Duodenal mucosa (tissue), 2 donors: ENCODE measurements around the gene METTL14.

Experiments used
- H3K27ac ChIP-seq: one replicate; pipeline ENCODE4 v1.7.0; 2013; ENCODE audit warnings: low read depth, low read length
- H3K27me3 ChIP-seq, 2 donors: one replicate each; pipeline ENCODE4 v1.7.0; 2013; ENCODE audit warnings: low read length in 2 of 2, control low read depth in 1 of 2; ENCODE audit not compliant: insufficient read depth in 2 of 2, control insufficient read depth in 1 of 2
- H3K36me3 ChIP-seq, 2 donors: one replicate each; pipeline ENCODE4 v1.7.0; 2013; ENCODE audit warnings: low read length in 2 of 2, control low read depth in 1 of 2; ENCODE audit not compliant: insufficient read depth in 2 of 2, control insufficient read depth in 1 of 2
- H3K4me1 ChIP-seq, 2 donors: one replicate each; pipeline ENCODE4 v1.7.0; 2013; ENCODE audit warnings: low read length in 2 of 2, control low read depth in 1 of 2; ENCODE audit not compliant: insufficient read depth in 2 of 2, control insufficient read depth in 1 of 2
- H3K4me3 ChIP-seq, 2 donors: one replicate each; pipeline ENCODE4 v1.7.0; 2013; ENCODE audit warnings: low read length in 2 of 2, low read depth in 1 of 2
- H3K9ac ChIP-seq, 2 donors: one replicate each; pipeline ENCODE4 v1.7.0; 2013; ENCODE audit warnings: low read length in 2 of 2, low read depth in 1 of 2
- H3K9me3 ChIP-seq, 2 donors: one replicate each; pipeline ENCODE4 v1.7.0; 2013; ENCODE audit warnings: low read length in 2 of 2, control low read depth in 1 of 2; ENCODE audit not compliant: control insufficient read depth in 1 of 2

Gene METTL14

DNA sequence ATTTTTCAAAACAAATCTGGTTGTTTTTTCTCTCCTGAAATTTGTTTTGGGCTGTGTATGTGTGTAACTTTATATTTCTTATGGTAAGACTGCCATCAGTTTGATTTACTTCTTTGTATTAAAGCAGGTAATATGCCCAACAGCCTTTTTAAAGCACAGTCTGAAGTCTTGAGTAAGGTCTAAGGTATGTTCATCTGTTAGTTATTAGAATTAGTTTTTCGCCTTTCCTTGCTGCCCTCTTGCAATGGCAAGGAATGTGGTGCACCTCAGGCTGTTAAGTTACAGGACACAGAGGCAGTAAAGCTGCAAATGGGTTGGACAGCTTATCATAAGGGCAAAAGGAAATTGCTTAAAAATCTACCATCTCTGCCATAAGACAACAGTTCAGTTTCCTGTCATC, 71.8 kb downstream of the METTL14 start:
- no peaks in the 10 kb centered on the region for H3K9me3 ChIP-seq

DNA sequence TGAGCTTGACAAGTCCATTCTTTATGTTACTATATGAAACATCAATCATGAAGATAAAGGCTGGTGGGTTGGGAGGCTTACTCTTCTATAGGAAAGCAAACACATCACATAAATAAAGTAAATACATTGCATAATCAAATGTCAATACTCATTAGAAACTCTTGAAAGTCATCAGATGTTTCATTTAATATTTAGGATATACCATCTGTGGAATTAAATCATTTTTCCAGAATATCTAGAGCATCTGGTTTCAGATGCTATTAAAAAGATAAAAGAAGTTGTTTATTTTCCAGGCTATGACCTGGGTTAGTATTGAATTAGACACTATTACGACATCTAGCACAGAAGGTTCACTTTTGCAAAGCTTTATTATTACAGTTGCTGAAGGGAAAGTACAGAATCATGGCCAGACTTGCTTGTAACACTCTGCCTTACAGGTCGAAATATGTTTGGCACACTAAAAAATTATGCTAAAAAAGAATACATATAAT, 72.6 kb downstream of the METTL14 start:
- H3K27me3 ChIP-seq: no peaks in the 10 kb centered on the region
- no peak overlapping the region for H3K4me3 ChIP-seq
- peak overlapping the region; percentile 22 for H3K27ac ChIP-seq
- H3K36me3 ChIP-seq: peaks cover 5 to 35% of the 10 kb centered on the region in 2 donors
- no peaks in the 10 kb centered on the region for H3K9me3 ChIP-seq
- H3K9ac ChIP-seq: no peak overlapping the region
- peaks cover 10 to 26% of the 10 kb centered on the region in 2 donors for H3K4me1 ChIP-seq

More for the DNA sequence above, 71.8 kb downstream of the METTL14 start:
- Histone ChIP-seq H3K27ac (no peak overlapping the region), H3K9ac (no peak overlapping the region), H3K4me1 (peaks cover 10 to 26% of the 10 kb centered on the region in 2 donors), H3K4me3 (no peak overlapping the region), H3K36me3 (peaks cover 4 to 34% of the 10 kb centered on the region in 2 donors), H3K27me3 (no peaks in the 10 kb centered on the region)

DNA sequence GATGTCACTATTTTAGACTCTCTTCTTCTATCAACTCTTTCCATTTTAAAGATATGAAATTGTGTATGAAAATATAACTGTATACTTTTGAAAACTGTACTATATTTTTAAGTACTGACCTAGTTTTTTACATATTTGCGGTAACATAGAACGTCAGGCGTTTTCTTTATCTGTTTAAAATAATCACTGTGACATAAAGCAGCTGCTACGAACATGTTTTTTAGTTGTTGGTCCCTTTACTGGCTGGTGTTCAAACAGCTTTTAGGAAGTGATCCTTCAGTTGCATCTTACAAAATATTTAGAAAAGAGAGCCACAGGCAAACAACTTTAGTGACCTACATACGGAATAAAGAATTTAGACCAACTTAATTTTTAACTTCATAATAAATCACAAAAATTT, 73.1 kb downstream of the METTL14 start:
- Histone ChIP-seq H3K9me3 (no peaks in the 10 kb centered on the region), H3K4me3 (no peak overlapping the region), H3K4me1 (peaks cover 10 to 26% of the 10 kb centered on the region in 2 donors), H3K27ac (no peak overlapping the region), H3K9ac (no peak overlapping the region), H3K36me3 (peaks cover 5 to 35% of the 10 kb centered on the region in 2 donors), H3K27me3 (no peaks in the 10 kb centered on the region)

DNA sequence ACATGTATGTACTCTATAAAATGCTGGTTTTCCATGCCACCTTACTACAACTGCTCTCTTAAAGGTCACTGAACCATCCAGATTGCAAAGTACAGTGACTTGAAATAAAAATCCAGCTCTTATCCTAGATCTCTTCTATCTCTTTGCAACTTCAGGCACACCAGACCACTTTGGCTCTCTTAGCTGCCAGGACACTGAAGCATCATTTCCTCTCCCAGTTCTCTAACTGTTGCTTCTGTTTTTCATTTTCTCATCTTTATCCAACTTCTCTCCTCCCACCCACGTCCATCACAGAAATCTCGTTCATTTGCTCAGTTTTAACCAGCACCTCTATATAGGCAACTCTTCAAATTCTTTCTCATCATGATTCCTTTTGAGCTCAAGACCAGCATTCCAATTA, 74.3 kb downstream of the METTL14 start:
- Histone ChIP-seq H3K27ac (no peak overlapping the region), H3K27me3 (no peaks in the 10 kb centered on the region), H3K4me1 (peaks cover 10 to 26% of the 10 kb centered on the region in 2 donors), H3K4me3 (no peak overlapping the region), H3K9me3 (no peaks in the 10 kb centered on the region), H3K9ac (no peak overlapping the region), H3K36me3 (peaks cover 12 to 43% of the 10 kb centered on the region in 2 donors)

DNA sequence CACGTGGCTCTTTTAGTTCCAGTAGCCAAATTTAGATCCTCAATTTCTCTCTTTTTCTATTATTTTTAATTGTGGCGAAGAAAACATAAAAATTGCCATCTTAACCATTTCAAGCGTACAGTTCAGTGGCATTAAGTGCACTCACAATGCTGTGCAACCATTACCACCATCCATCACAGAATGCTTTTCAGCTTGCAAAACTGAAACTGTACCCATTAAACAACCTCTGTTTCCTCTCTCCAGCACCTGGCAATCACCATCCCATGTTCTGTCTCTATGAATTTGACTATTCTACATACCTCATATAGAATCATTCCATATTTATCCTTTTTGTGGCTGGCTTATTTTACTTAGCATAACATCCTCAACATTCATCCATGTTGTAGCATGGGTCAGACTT, 74.9 kb downstream of the METTL14 start:
- Histone ChIP-seq H3K9ac (no peak overlapping the region), H3K36me3 (peaks cover 15 to 45% of the 10 kb centered on the region in 2 donors), H3K27me3 (no peaks in the 10 kb centered on the region), H3K4me3 (no peak overlapping the region), H3K9me3 (no peaks in the 10 kb centered on the region), H3K27ac (no peak overlapping the region), H3K4me1 (peaks cover 10 to 26% of the 10 kb centered on the region in 2 donors)

DNA sequence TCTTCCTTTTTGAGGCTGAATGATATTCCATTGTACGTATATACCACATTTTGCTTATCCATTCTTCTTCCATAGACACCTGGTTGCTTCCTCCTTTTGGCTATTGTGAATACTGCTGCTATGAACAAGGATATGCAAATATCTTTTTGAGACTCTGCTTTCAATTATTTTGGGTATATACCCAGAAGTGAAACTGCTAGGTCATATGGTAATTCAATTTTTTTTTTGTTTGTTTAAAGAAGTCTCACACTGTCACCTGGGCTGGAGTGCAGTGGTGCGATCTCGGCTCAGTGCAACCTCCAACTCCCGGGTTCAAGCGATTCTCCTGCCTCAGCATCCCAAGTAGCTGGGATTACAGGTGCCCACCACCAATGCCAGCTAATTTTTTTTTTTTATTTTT, 75.3 kb downstream of the METTL14 start:
- no peak overlapping the region for H3K27ac ChIP-seq
- peaks cover 15 to 45% of the 10 kb centered on the region in 2 donors for H3K36me3 ChIP-seq
- H3K4me1 ChIP-seq: peaks cover 10 to 23% of the 10 kb centered on the region in 2 donors
- no peak overlapping the region for H3K9ac ChIP-seq
- H3K9me3 ChIP-seq: no peaks in the 10 kb centered on the region
- H3K4me3 ChIP-seq: no peak overlapping the region
- H3K27me3 ChIP-seq: no peaks in the 10 kb centered on the region

DNA sequence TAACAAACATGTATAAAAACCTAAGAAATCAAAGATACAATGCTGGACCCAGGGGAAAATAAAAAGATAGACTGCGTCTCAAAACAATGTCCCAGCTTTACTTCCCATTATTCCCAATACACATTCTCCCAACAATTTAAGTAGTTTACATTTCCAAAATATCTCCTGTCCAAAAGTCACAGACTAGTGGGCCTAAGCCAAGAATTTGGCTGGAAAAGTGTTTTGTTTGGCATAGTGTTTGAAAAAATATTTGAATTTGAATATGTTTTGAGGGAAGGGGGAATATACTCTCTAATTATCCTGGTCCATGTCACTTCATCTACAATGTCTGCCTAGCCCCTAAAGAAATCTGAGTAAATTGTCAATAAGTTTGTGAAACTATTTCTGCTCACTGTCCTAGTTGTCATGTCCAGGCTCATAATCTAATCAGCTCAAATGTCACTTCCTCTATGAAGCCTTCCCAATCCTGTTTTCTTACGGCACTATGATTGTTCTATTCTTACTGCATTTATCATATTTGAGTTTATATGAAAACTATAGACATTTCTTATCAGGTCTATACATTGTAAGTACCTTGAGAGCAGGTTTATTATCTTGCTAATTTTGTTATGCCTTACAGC, 76.3 kb downstream of the METTL14 start:
- H3K4me1 ChIP-seq: peaks cover 10 to 17% of the 10 kb centered on the region in 2 donors
- H3K27ac ChIP-seq: no peak overlapping the region
- peaks cover 20 to 52% of the 10 kb centered on the region in 2 donors for H3K36me3 ChIP-seq
- no peak overlapping the region for H3K9ac ChIP-seq
- no peak overlapping the region for H3K4me3 ChIP-seq
- no peaks in the 10 kb centered on the region for H3K9me3 ChIP-seq
- no peaks in the 10 kb centered on the region for H3K27me3 ChIP-seq

DNA sequence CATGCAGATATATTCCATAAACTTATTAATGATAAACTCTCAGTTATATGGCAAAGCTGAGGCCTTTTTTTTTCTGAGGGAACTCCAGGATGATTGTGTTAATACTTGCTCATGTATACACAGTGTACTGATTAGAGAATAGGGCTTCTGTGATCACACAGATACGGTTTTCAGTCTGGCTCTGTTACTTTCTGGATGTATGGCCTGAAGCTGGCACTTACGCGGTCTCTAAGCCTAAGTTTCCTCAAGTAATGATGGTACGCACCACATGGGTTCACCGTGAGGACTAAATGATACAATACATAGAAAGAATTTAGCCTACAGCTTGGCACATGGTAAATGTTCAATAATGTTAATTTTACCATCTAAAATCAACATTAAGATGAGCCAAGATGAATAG, 77.0 kb downstream of the METTL14 start:
- H3K9me3 ChIP-seq: no peaks in the 10 kb centered on the region
- H3K36me3 ChIP-seq: peaks cover 26 to 56% of the 10 kb centered on the region in 2 donors
- H3K9ac ChIP-seq: no peak overlapping the region
- H3K4me1 ChIP-seq: peaks cover 10 to 16% of the 10 kb centered on the region in 2 donors
- no peaks in the 10 kb centered on the region for H3K27me3 ChIP-seq
- H3K4me3 ChIP-seq: no peak overlapping the region
- no peak overlapping the region for H3K27ac ChIP-seq

DNA sequence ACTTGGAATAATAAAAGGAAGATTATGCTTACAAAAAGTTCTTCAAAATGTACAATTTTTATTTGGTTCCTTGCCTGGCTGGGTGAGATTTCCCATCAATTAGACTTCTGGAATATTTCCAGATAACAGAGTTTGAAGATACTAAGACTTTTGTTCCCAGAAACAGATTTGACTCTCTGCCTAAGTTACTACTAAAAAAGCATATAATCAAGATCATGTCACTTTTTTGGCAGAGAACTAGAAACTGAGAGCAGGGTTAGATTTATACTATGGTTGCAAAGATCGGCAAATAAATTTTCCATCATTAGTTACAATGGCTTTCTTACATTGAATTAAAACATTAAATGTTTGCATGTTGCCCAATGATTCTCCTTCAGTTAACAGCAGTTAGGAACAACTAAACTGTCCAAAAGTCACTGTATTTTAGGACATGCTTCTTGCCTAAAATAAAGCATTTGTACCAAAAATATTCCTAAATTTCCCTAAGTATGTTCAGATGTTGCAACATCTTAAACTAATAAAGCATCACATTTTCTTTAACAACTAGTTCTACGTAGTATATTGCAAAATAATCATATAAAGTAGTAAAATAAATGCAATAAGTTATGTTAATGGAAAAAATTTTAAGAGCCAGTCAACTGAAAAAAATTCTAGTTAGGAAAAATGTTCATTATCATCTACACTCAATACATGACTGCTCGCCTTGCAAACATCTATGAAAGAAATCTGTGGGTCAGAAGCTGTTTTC, 77.7 kb downstream of the METTL14 start:
- H3K27ac ChIP-seq: no peak overlapping the region
- H3K4me1 ChIP-seq: peaks cover 10 to 16% of the 10 kb centered on the region in 2 donors
- no peak overlapping the region for H3K4me3 ChIP-seq
- H3K27me3 ChIP-seq: no peaks in the 10 kb centered on the region
- peaks cover 28 to 57% of the 10 kb centered on the region in 2 donors for H3K36me3 ChIP-seq
- no peaks in the 10 kb centered on the region for H3K9me3 ChIP-seq
- no peak overlapping the region for H3K9ac ChIP-seq
